Breast epithelium (tissue), 4 donors: Measurements from ENCODE around the gene SH3BP1. TPM values are rescaled to one million over a fixed set of nuclear protein-coding genes. Genes with fewer than 3 reads are reported as not detected.

Experiments
- DNase-seq, 2 donors: peaks; one replicate each; pipeline ENCODE4 v3.0.0-alpha.2; 2019; ENCODE audit warnings: low spot score in 2 of 2
- H3K27ac ChIP-seq, 2 donors: fragments of 200-600 bp; sonication (generic) in 1 of 2; one replicate each; pipeline ENCODE4 v1.5.1; 2016 to 2019; ENCODE audit warnings: mild to moderate bottlenecking in 1 of 2
- H3K27me3 ChIP-seq, 2 donors: fragments of 200-600 bp; sonication (generic) in 1 of 2; one replicate each; pipeline versions ENCODE4 v1.5.1 to v1.6.0; 2017 to 2019; ENCODE audit warnings: control low read depth in 1 of 2, mild to moderate bottlenecking in 1 of 2
- H3K36me3 ChIP-seq: fragments of 200-600 bp; one replicate; pipeline ENCODE4 v1.5.1; 2019
- H3K4me1 ChIP-seq, 2 donors: fragments of 200-600 bp; sonication (generic); one replicate each; pipeline ENCODE4 v1.5.1; 2016 to 2019; ENCODE audit warnings: control low read depth in 1 of 2
- H3K4me3 ChIP-seq, 3 donors: fragments of 200-600 bp; sonication (generic); 1 replicate in 2 of 3; 2 replicates in 1 of 3; pipeline ENCODE4 v1.5.1; 2016 to 2019; ENCODE audit warnings: mild to moderate bottlenecking in 3 of 3, moderate library complexity in 2 of 3
- H3K9me3 ChIP-seq, 2 donors: fragments of 200-600 bp; sonication (generic) in 1 of 2; one replicate each; pipeline ENCODE4 v1.5.1; 2016 to 2019; ENCODE audit warnings: control low read depth in 1 of 2
- POLR2A ChIP-seq: fragments of 450-650 bp; IDR thresholded peaks from one replicate; pipeline ENCODE4 v1.6.1; 2016; ENCODE audit warnings: antibody characterized with exemption, mild to moderate bottlenecking, moderate library complexity
- POLR2AphosphoS5 ChIP-seq, 3 donors: sonication (generic); formaldehyde crosslinking; IDR thresholded peaks; one replicate each; pipeline ENCODE4 v1.6.1; 2017; ENCODE audit warnings: antibody characterized with exemption in 3 of 3
- intact Hi-C: fragments of 100-400 bp; cut with DNase I; formaldehyde crosslinking; loops from one replicate; pipeline ENCODE4 v1.15.1; 2023; ENCODE audit warnings: low total_unique reads
- total RNA-seq, 3 donors: library from RNA; depleted of rRNA; stranded (reverse); fragments of >200 nt; gene quantifications; one replicate each; pipeline ENCODE4 v1.1.0, GENCODE V29; 2016
- TF ChIP-seq, protein P1 (sequence below), 3 donors: fragments of 450-650 bp; IDR thresholded peaks; one replicate each; pipeline ENCODE4 v1.5.1; 2016 to 2017; ENCODE audit warnings: antibody characterized with exemption in 3 of 3, mild to moderate bottlenecking in 3 of 3, moderate library complexity in 3 of 3

Gene SH3BP1
- total RNA-seq, 3 donors from 2014 or later: 3.8 to 8.8 (median 7.3) TPM

DNA sequence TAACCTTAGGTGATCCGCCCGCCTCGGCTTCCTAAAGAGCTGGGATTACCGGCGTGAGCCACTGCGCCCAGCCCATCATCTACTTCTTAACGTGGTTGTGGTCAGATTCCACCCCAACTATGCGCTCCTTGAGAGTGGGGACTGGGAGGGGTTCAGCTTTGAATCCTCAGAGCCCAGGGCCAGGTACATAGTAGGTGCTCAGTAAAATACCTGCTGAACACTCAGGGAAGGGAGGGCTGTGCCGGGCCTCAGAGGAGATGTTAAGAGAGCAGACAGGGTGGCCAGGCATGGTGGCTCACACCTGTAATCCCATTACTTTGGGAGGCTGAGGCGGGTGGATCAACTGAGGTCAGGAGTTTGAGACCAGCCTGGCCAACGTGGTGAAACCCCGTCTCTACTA lies 34.8 kb downstream of the SH3BP1 start:
- Histone ChIP-seq H3K27ac (peak overlapping the region; percentile 93 to 95), H3K4me3 (no peak overlapping the region), H3K9me3 (no peaks in the 10 kb centered on the region), H3K36me3 (no peaks in the 10 kb centered on the region), H3K4me1 (peaks cover 0 to 27% of the 10 kb centered on the region in 2 donors), H3K27me3 (no peaks in the 10 kb centered on the region)
- no peak for DNase-seq
- intact Hi-C loops: no loop called here
- TF ChIP-seq POLR2A (no peak), POLR2AphosphoS5 (IDR thresholded peaks at IDR 0.05) (no peak)
- TF ChIP-seq, protein P1, sequence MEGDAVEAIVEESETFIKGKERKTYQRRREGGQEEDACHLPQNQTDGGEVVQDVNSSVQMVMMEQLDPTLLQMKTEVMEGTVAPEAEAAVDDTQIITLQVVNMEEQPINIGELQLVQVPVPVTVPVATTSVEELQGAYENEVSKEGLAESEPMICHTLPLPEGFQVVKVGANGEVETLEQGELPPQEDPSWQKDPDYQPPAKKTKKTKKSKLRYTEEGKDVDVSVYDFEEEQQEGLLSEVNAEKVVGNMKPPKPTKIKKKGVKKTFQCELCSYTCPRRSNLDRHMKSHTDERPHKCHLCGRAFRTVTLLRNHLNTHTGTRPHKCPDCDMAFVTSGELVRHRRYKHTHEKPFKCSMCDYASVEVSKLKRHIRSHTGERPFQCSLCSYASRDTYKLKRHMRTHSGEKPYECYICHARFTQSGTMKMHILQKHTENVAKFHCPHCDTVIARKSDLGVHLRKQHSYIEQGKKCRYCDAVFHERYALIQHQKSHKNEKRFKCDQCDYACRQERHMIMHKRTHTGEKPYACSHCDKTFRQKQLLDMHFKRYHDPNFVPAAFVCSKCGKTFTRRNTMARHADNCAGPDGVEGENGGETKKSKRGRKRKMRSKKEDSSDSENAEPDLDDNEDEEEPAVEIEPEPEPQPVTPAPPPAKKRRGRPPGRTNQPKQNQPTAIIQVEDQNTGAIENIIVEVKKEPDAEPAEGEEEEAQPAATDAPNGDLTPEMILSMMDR (IDR thresholded peaks at IDR 0.05): no peak

- Histone ChIP-seq H3K9me3 (no peaks in the 10 kb centered on the region), H3K36me3 (no peaks in the 10 kb centered on the region), H3K4me1 (peaks cover 0 to 27% of the 10 kb centered on the region in 2 donors), H3K4me3 (peak within 1 kb of the TSS; percentile 53 to 80 (median 67)), H3K27me3 (no peaks in the 10 kb centered on the region), H3K27ac (peak within 1 kb of the TSS; percentile 93 to 95)
- peak; percentile 88 to 96 for DNase-seq
- intact Hi-C loops: no loop called here
- TF ChIP-seq, protein P1 (IDR thresholded peaks at IDR 0.05): no peak
- TF ChIP-seq POLR2AphosphoS5 (IDR thresholded peaks at IDR 0.05) (peak; percentile 52 to 65 (median 60)), POLR2A (no peak)
These were observed 35.8 kb downstream of the SH3BP1 start, which contains the start of gene LGALS1 for GRCh38 chr22:37674951-37675929. Gene LGALS1, plus strand, starts transcription at chr22:37675636. Its CDS starts 67 bp downstream, at chr22:37675703.

DNA sequence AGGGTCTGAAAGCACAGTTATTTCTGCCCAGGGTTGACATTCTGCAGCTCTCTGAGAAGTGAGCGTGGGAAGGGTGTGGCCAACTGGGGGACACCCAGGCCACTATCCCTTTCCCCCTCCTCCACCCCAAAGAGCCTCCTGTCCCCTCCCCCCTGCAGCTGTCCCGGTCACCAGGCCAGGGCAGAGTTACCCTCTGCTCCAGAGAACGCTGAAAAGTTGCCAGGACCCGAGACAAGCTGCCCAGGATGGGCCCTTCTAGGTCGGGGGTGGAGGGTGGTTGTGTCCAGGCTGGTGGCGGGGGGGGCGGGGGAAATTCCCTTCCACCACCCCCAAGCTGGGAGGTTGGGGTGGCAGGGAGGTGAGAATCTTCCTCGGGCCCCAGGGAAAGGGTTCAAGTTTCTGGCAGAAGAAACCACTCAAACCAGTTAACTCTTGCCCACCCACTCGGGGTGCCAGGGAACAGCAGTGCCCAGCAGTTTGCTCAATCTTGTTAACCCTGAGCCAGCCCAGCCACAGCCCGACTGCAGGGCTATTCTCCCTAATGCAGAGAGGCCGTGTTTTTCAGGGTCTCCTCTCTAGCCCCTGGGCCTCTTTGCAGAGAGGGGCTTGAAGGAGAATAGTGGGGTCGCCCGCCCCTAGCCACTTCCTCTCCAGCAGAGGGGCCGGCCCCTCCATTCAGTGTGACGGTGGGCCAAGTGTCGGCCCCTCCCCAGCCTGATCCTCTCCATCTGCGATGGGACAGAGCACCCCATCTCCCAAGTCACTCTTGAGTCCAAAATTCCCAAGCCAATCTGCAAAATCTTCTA lies 36.7 kb downstream of the SH3BP1 start:
- Histone ChIP-seq H3K27ac (peak overlapping the region; percentile 93 to 95), H3K4me3 (peak overlapping the region; percentile 53 to 80 (median 67)), H3K9me3 (no peaks in the 10 kb centered on the region), H3K4me1 (peaks cover 0 to 27% of the 10 kb centered on the region in 2 donors), H3K36me3 (no peaks in the 10 kb centered on the region), H3K27me3 (no peaks in the 10 kb centered on the region)
- no peak for DNase-seq
- TF ChIP-seq POLR2A (no peak), POLR2AphosphoS5 (IDR thresholded peaks at IDR 0.05) (no peak)
- TF ChIP-seq, protein P1 (IDR thresholded peaks at IDR 0.05): no peak
- intact Hi-C loops: no loop called here

GRCh38 chr22:37676736-37677492 lies 37.4 kb downstream of the SH3BP1 start:
- peak overlapping the region; percentile 93 to 95 for H3K27ac ChIP-seq
- intact Hi-C loops: no loop called here
- peaks cover 0 to 27% of the 10 kb centered on the region in 2 donors for H3K4me1 ChIP-seq
- no peaks in the 10 kb centered on the region for H3K9me3 ChIP-seq
- DNase-seq: peak; percentile 73 to 90
- H3K27me3 ChIP-seq: no peaks in the 10 kb centered on the region
- peak overlapping the region; percentile 53 to 80 (median 67) for H3K4me3 ChIP-seq
- no peaks in the 10 kb centered on the region for H3K36me3 ChIP-seq
- TF ChIP-seq POLR2A (no peak), POLR2AphosphoS5 (IDR thresholded peaks at IDR 0.05) (peak in 2 of 3 donors; percentile 54 to 59)
- TF ChIP-seq, protein P1 (IDR thresholded peaks at IDR 0.05): no peak
